Peyer's patch (tissue), 4 donors: ENCODE data around the gene NCCRP1.

Source experiments
- POLR2A ChIP-seq, 2 donors: fragments of 450-650 bp; IDR thresholded peaks; one replicate each; pipeline ENCODE4 v1.5.1; 2017; ENCODE audit warnings: antibody characterized with exemption in 2 of 2, mild to moderate bottlenecking in 2 of 2, moderate library complexity in 2 of 2
- TF ChIP-seq, protein P1 (sequence below), 6 experiments: fragments of 450-650 bp in 4 of 6; fragments of 200-600 bp in 2 of 6; sonication (generic) in 1 of 6; IDR thresholded peaks; one replicate each; pipeline ENCODE4 v1.5.1; 2017 to 2019; ENCODE audit warnings: antibody characterized with exemption in 6 of 6, mild to moderate bottlenecking in 3 of 6, moderate library complexity in 1 of 6

DNA sequence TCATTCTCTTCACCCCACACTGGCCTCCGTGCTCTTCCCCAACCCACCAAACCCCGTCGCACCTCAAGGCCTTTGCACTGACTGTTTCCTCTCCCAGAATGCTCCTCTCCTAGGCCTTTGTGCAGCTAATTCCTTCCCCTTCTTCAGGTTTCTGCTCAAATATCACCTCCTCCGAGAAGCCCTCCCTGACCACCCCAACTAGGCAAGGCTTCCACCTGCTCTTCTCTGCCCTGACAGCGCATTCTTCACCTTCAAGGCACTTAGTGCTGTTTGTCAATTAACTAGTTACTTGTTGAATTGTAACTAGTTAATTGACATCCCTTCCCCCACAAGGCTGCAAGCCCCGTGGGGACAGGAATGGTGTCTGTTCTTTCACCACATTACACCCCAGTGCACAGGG, 7.8 kb upstream of the NCCRP1 start:
- TF ChIP-seq, protein P1, sequence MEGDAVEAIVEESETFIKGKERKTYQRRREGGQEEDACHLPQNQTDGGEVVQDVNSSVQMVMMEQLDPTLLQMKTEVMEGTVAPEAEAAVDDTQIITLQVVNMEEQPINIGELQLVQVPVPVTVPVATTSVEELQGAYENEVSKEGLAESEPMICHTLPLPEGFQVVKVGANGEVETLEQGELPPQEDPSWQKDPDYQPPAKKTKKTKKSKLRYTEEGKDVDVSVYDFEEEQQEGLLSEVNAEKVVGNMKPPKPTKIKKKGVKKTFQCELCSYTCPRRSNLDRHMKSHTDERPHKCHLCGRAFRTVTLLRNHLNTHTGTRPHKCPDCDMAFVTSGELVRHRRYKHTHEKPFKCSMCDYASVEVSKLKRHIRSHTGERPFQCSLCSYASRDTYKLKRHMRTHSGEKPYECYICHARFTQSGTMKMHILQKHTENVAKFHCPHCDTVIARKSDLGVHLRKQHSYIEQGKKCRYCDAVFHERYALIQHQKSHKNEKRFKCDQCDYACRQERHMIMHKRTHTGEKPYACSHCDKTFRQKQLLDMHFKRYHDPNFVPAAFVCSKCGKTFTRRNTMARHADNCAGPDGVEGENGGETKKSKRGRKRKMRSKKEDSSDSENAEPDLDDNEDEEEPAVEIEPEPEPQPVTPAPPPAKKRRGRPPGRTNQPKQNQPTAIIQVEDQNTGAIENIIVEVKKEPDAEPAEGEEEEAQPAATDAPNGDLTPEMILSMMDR (IDR thresholded peaks at IDR 0.05) = no peak
- no peak for TF ChIP-seq POLR2A (IDR thresholded peaks at IDR 0.05)
